Measurements from ENCODE around the gene LPAR3.

Gene LPAR3

DNA sequence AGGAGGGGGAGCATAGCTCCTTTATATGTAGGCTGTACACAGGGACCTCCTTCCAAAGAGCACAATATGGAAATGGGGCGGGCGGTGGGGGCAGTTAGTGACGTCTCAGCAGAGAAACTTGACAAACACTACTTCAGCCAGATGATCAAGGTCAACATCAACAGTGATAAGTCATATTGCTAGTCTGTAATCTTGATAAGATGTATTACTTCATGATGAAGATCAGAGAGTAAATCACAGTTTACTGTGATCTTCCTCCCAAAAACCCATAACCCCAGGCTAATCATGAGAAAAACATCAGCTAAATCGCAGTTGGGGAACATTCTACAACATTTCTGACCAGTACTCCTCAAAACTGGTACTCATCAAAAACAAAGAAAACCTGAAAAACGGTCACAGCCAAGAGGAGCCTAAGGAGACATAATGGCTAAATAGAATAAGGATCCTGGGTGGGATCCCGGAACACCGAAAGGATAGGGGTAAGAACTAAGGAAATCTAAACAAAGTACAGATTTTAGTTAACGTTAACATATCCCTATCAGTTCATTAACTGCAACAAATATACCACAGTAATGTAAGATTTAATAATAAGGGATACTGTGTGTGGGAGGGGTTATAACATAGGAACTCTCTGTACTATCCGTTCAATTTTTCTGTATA, 20.2 kb downstream of the LPAR3 start:
- ChIA-PET CTCF (no interaction called here), POLR2A (no interaction called here)
- Histone ChIP-seq H3K4me3 (ENCODE audit: control insufficient read depth in 1 of 7, extremely low read depth in 1 of 7, insufficient read depth in 4 of 7, low read depth in 2 of 7, low read length in 6 of 7) (no peak overlapping the region), H3K9me3 (ENCODE audit: control extremely low read depth in 1 of 5, control insufficient read depth in 4 of 5, insufficient read depth in 2 of 5, low read depth in 1 of 5, low read length in 4 of 5) (peaks cover 0 to 2% (median 0%) of the 10 kb centered on the region in 5 experiments), H3K4me1 (ENCODE audit: control extremely low read depth in 1 of 4, control insufficient read depth in 4 of 4, insufficient read depth in 4 of 4, low read length in 3 of 4) (no peaks in the 10 kb centered on the region), H3K27me3 (replicated peaks in 2 of 5; ENCODE audit: control insufficient read depth in 4 of 5, insufficient read depth in 5 of 5, low read length in 4 of 5) (peaks cover 0 to 3% (median 0%) of the 10 kb centered on the region in 5 experiments), H3K36me3 (ENCODE audit: control insufficient read depth in 4 of 4, insufficient read depth in 4 of 4, low read length in 3 of 4) (no peaks in the 10 kb centered on the region), H3K27ac (ENCODE audit: insufficient read depth in 1 of 2, low read depth in 1 of 2, low read length in 2 of 2, poor library complexity in 1 of 2, severe bottlenecking in 2 of 2) (no peak overlapping the region)
- WGBS (ENCODE audit: insufficient coverage) = 100% methylated on average over 2 of the region's 9 CpGs
- DNase-seq = no peak

GRCh38 chr1:84871181-84871580, 21.8 kb downstream of the LPAR3 start:
- Histone ChIP-seq H3K36me3 (ENCODE audit: control insufficient read depth in 4 of 4, insufficient read depth in 4 of 4, low read length in 3 of 4) (no peaks in the 10 kb centered on the region), H3K27ac (ENCODE audit: insufficient read depth in 1 of 2, low read depth in 1 of 2, low read length in 2 of 2, poor library complexity in 1 of 2, severe bottlenecking in 2 of 2) (no peak overlapping the region), H3K4me1 (ENCODE audit: control extremely low read depth in 1 of 4, control insufficient read depth in 4 of 4, insufficient read depth in 4 of 4, low read length in 3 of 4) (no peaks in the 10 kb centered on the region), H3K27me3 (replicated peaks in 2 of 5; ENCODE audit: control insufficient read depth in 4 of 5, insufficient read depth in 5 of 5, low read length in 4 of 5) (peaks cover 0 to 3% (median 0%) of the 10 kb centered on the region in 5 experiments), H3K4me3 (ENCODE audit: control insufficient read depth in 1 of 7, extremely low read depth in 1 of 7, insufficient read depth in 4 of 7, low read depth in 2 of 7, low read length in 6 of 7) (no peak overlapping the region), H3K9me3 (ENCODE audit: control extremely low read depth in 1 of 5, control insufficient read depth in 4 of 5, insufficient read depth in 2 of 5, low read depth in 1 of 5, low read length in 4 of 5) (peaks cover 0 to 2% (median 0%) of the 10 kb centered on the region in 5 experiments)
- CTCF ChIA-PET = interaction anchor here (1.2 to 1.8 kb wide), 2 partner anchors 10 to 11 kb away, joined by 3 to 6 read pairs; no protein-coding TSS in a partner anchor
- POLR2A ChIA-PET = interaction anchor here (0.6 kb wide), 1 partner anchor 304 kb away, joined by 4 read pairs; no protein-coding TSS in a partner anchor
- DNase-seq = no peak

- Histone ChIP-seq H3K4me3 (ENCODE audit: control insufficient read depth in 1 of 7, extremely low read depth in 1 of 7, insufficient read depth in 4 of 7, low read depth in 2 of 7, low read length in 6 of 7) (no peak overlapping the region), H3K9me3 (ENCODE audit: control extremely low read depth in 1 of 5, control insufficient read depth in 4 of 5, insufficient read depth in 2 of 5, low read depth in 1 of 5, low read length in 4 of 5) (peaks cover 0 to 2% (median 0%) of the 10 kb centered on the region in 5 experiments), H3K27me3 (replicated peaks in 2 of 5; ENCODE audit: control insufficient read depth in 4 of 5, insufficient read depth in 5 of 5, low read length in 4 of 5) (peaks cover 0 to 3% (median 0%) of the 10 kb centered on the region in 5 experiments), H3K4me1 (ENCODE audit: control extremely low read depth in 1 of 4, control insufficient read depth in 4 of 4, insufficient read depth in 4 of 4, low read length in 3 of 4) (no peaks in the 10 kb centered on the region), H3K27ac (ENCODE audit: insufficient read depth in 1 of 2, low read depth in 1 of 2, low read length in 2 of 2, poor library complexity in 1 of 2, severe bottlenecking in 2 of 2) (no peak overlapping the region), H3K36me3 (ENCODE audit: control insufficient read depth in 4 of 4, insufficient read depth in 4 of 4, low read length in 3 of 4) (no peaks in the 10 kb centered on the region)
- POLR2A ChIA-PET = interaction anchor here (0.6 kb wide), 1 partner anchor 304 kb away, joined by 4 read pairs; no protein-coding TSS in a partner anchor
- WGBS (ENCODE audit: insufficient coverage) = no CpG with 5 or more reads among the region's 2 CpGs
- CTCF ChIA-PET = interaction anchor here (1.2 to 1.8 kb wide), 2 partner anchors 9 to 10 kb away, joined by 3 to 6 read pairs; no protein-coding TSS in a partner anchor
- no peak for DNase-seq
Measured at GRCh38 chr1:84870591-84870990, 22.4 kb downstream of the LPAR3 start.

- Histone ChIP-seq H3K4me1 (ENCODE audit: control extremely low read depth in 1 of 4, control insufficient read depth in 4 of 4, insufficient read depth in 4 of 4, low read length in 3 of 4) (no peaks in the 10 kb centered on the region), H3K27ac (ENCODE audit: insufficient read depth in 1 of 2, low read depth in 1 of 2, low read length in 2 of 2, poor library complexity in 1 of 2, severe bottlenecking in 2 of 2) (no peak overlapping the region), H3K27me3 (replicated peaks in 2 of 5; ENCODE audit: control insufficient read depth in 4 of 5, insufficient read depth in 5 of 5, low read length in 4 of 5) (peaks cover 0 to 3% (median 0%) of the 10 kb centered on the region in 5 experiments), H3K9me3 (ENCODE audit: control extremely low read depth in 1 of 5, control insufficient read depth in 4 of 5, insufficient read depth in 2 of 5, low read depth in 1 of 5, low read length in 4 of 5) (no peaks in the 10 kb centered on the region), H3K4me3 (ENCODE audit: control insufficient read depth in 1 of 7, extremely low read depth in 1 of 7, insufficient read depth in 4 of 7, low read depth in 2 of 7, low read length in 6 of 7) (no peak overlapping the region), H3K36me3 (ENCODE audit: control insufficient read depth in 4 of 4, insufficient read depth in 4 of 4, low read length in 3 of 4) (no peaks in the 10 kb centered on the region)
- CTCF ChIA-PET = interaction anchor here (1.8 kb wide), 1 partner anchor 8 kb away, joined by 6 read pairs; no protein-coding TSS in a partner anchor
- no peak for DNase-seq
- POLR2A ChIA-PET = no interaction called here
- 100% methylated on average over 1 of the region's 1 CpG for WGBS (ENCODE audit: insufficient coverage)
Measured at GRCh38 chr1:84869720-84870119, 23.3 kb downstream of the LPAR3 start.

DNA sequence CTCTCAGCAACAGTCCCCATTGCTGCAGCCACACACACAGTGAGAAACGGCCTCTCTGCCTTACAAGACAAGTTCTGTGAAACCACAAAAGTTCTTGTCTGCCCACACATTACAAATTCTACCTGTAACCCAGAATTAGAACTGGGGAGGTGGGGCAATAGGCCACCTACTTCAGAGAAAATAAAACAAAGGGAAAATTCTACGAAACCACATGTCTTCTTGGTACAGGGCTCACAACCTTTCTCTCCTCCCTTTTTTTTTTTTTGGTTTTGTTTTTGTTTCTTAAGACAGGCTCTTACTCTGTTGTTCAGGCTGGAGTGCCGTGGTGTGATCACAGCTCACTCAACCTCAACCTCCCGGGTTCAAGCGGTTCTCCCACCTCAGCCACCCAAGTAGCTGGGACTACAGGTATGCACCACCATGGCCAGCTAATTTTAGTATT, 30.2 kb downstream of the LPAR3 start:
- no peaks in the 10 kb centered on the region for H3K36me3 ChIP-seq (ENCODE audit: control insufficient read depth in 4 of 4, insufficient read depth in 4 of 4, low read length in 3 of 4)
- POLR2A ChIA-PET = no interaction called here
- CTCF ChIA-PET = no interaction called here
- no peaks in the 10 kb centered on the region for H3K9me3 ChIP-seq (ENCODE audit: control extremely low read depth in 1 of 5, control insufficient read depth in 4 of 5, insufficient read depth in 2 of 5, low read depth in 1 of 5, low read length in 4 of 5)
- no peak for DNase-seq
- no peak overlapping the region for H3K4me3 ChIP-seq (ENCODE audit: control insufficient read depth in 1 of 7, extremely low read depth in 1 of 7, insufficient read depth in 4 of 7, low read depth in 2 of 7, low read length in 6 of 7)
- H3K27me3 ChIP-seq (replicated peaks in 2 of 5; ENCODE audit: control insufficient read depth in 4 of 5, insufficient read depth in 5 of 5, low read length in 4 of 5) = no peaks in the 10 kb centered on the region
- H3K27ac ChIP-seq (ENCODE audit: insufficient read depth in 1 of 2, low read depth in 1 of 2, low read length in 2 of 2, poor library complexity in 1 of 2, severe bottlenecking in 2 of 2) = no peak overlapping the region
- H3K4me1 ChIP-seq (ENCODE audit: control extremely low read depth in 1 of 4, control insufficient read depth in 4 of 4, insufficient read depth in 4 of 4, low read length in 3 of 4) = peaks cover 0 to 25% (median 0%) of the 10 kb centered on the region in 4 experiments
- WGBS (ENCODE audit: insufficient coverage) = 100% methylated on average over 2 of the region's 5 CpGs

GRCh38 chr1:84861988-84862644, 30.9 kb downstream of the LPAR3 start:
- Histone ChIP-seq H3K36me3 (ENCODE audit: control insufficient read depth in 4 of 4, insufficient read depth in 4 of 4, low read length in 3 of 4) (no peaks in the 10 kb centered on the region), H3K9me3 (ENCODE audit: control extremely low read depth in 1 of 5, control insufficient read depth in 4 of 5, insufficient read depth in 2 of 5, low read depth in 1 of 5, low read length in 4 of 5) (no peaks in the 10 kb centered on the region), H3K27ac (ENCODE audit: insufficient read depth in 1 of 2, low read depth in 1 of 2, low read length in 2 of 2, poor library complexity in 1 of 2, severe bottlenecking in 2 of 2) (no peak overlapping the region), H3K4me1 (ENCODE audit: control extremely low read depth in 1 of 4, control insufficient read depth in 4 of 4, insufficient read depth in 4 of 4, low read length in 3 of 4) (peaks cover 0 to 25% (median 0%) of the 10 kb centered on the region in 4 experiments), H3K4me3 (ENCODE audit: control insufficient read depth in 1 of 7, extremely low read depth in 1 of 7, insufficient read depth in 4 of 7, low read depth in 2 of 7, low read length in 6 of 7) (no peak overlapping the region), H3K27me3 (replicated peaks in 2 of 5; ENCODE audit: control insufficient read depth in 4 of 5, insufficient read depth in 5 of 5, low read length in 4 of 5) (no peaks in the 10 kb centered on the region)
- DNase-seq = no peak
- POLR2A ChIA-PET = no interaction called here
- WGBS (ENCODE audit: insufficient coverage) = 93% methylated on average over 2 of the region's 6 CpGs
- CTCF ChIA-PET = interaction anchor here (1.1 kb wide), 1 partner anchor 9 kb away, joined by 6 read pairs; no protein-coding TSS in a partner anchor

GRCh38 chr1:84861516-84861915, 31.5 kb downstream of the LPAR3 start:
- Histone ChIP-seq H3K4me3 (ENCODE audit: control insufficient read depth in 1 of 7, extremely low read depth in 1 of 7, insufficient read depth in 4 of 7, low read depth in 2 of 7, low read length in 6 of 7) (no peak overlapping the region), H3K9me3 (ENCODE audit: control extremely low read depth in 1 of 5, control insufficient read depth in 4 of 5, insufficient read depth in 2 of 5, low read depth in 1 of 5, low read length in 4 of 5) (no peaks in the 10 kb centered on the region), H3K27me3 (replicated peaks in 2 of 5; ENCODE audit: control insufficient read depth in 4 of 5, insufficient read depth in 5 of 5, low read length in 4 of 5) (no peaks in the 10 kb centered on the region), H3K4me1 (ENCODE audit: control extremely low read depth in 1 of 4, control insufficient read depth in 4 of 4, insufficient read depth in 4 of 4, low read length in 3 of 4) (peaks cover 0 to 25% (median 0%) of the 10 kb centered on the region in 4 experiments), H3K27ac (ENCODE audit: insufficient read depth in 1 of 2, low read depth in 1 of 2, low read length in 2 of 2, poor library complexity in 1 of 2, severe bottlenecking in 2 of 2) (no peak overlapping the region), H3K36me3 (ENCODE audit: control insufficient read depth in 4 of 4, insufficient read depth in 4 of 4, low read length in 3 of 4) (no peaks in the 10 kb centered on the region)
- no peak for DNase-seq
- POLR2A ChIA-PET = no interaction called here
- CTCF ChIA-PET = interaction anchor here (1.1 kb wide), 1 partner anchor 9 kb away, joined by 6 read pairs; no protein-coding TSS in a partner anchor
- 11% methylated on average over 1 of the region's 1 CpG for WGBS (ENCODE audit: insufficient coverage)

Measured in common myeloid progenitor, CD34-positive (primary cell).